Osteoblast (primary cell): ENCODE measurements around the gene DMRTC2. TPM values are rescaled to one million over a fixed set of nuclear protein-coding genes. Genes with fewer than 3 reads are reported as not detected.
A peak's percentile ranks its signal among the peaks of the same experiment; 100 is the strongest.

ENCODE experiments used
- DNase-seq: peaks from one replicate; pipeline ENCODE4 v3.0.0; 2011; ENCODE audit warnings: low spot score, mixed read lengths; ENCODE audit not compliant: insufficient read length; ENCODE audit errors: missing footprints
- H2AFZ ChIP-seq: 2 replicates; pipeline ENCODE4 v1.6.0; 2011; ENCODE audit warnings: mild to moderate bottlenecking, low read length
- H3K27ac ChIP-seq: 2 replicates; pipeline ENCODE4 v1.5.1; 2011; ENCODE audit warnings: mild to moderate bottlenecking, low read depth, low read length, moderate library complexity
- H3K27me3 ChIP-seq: 2 replicates; pipeline ENCODE4 v1.6.0; 2012; ENCODE audit warnings: mild to moderate bottlenecking, control low read depth, inconsistent platforms, low read length, moderate library complexity; ENCODE audit not compliant: insufficient read depth
- H3K36me3 ChIP-seq: 2 replicates; pipeline ENCODE4 v1.5.1; 2011; ENCODE audit warnings: mild to moderate bottlenecking, low read length, control low read depth, moderate library complexity; ENCODE audit not compliant: insufficient read depth
- H3K4me1 ChIP-seq: 2 replicates; pipeline ENCODE4 v1.5.1; 2011; ENCODE audit warnings: mild to moderate bottlenecking, low read length, control low read depth, moderate library complexity; ENCODE audit not compliant: insufficient read depth
- H3K4me2 ChIP-seq: 2 replicates; pipeline ENCODE4 v1.6.0; 2011; ENCODE audit warnings: mild to moderate bottlenecking, low read length; ENCODE audit not compliant: insufficient read depth
- H3K4me3 ChIP-seq: fragments of 200-600 bp; sonication (generic); 3 replicates; pipeline ENCODE4 v1.5.1; 2012; ENCODE audit warnings: mild to moderate bottlenecking, low read length, inconsistent platforms; ENCODE audit not compliant: insufficient read depth
- H3K79me2 ChIP-seq: 2 replicates; pipeline ENCODE4 v1.6.0; 2012; ENCODE audit warnings: mild to moderate bottlenecking, low read length, control low read depth, inconsistent platforms; ENCODE audit not compliant: insufficient read depth
- H3K9me3 ChIP-seq: 2 replicates; pipeline ENCODE4 v1.5.1; 2011; ENCODE audit warnings: low read depth, low read length, control low read depth
- H4K20me1 ChIP-seq: 2 replicates; pipeline ENCODE4 v1.6.0; 2012; ENCODE audit warnings: mild to moderate bottlenecking, low read length, control low read depth; ENCODE audit not compliant: insufficient read depth
- CTCF ChIP-seq: IDR thresholded peaks from 2 replicates; pipeline ENCODE4 v1.5.1; 2011; ENCODE audit warnings: mild to moderate bottlenecking, low read depth, low read length, moderate library complexity; ENCODE audit errors: extremely low read depth
- total RNA-seq: library from RNA; depleted of rRNA; stranded (reverse); fragments of >200 nt; gene quantifications from 2 replicates; pipeline ENCODE4 v1.2.3, GENCODE V29; 2012

Gene DMRTC2
- total RNA-seq, 1 donor: not detected

DNA sequence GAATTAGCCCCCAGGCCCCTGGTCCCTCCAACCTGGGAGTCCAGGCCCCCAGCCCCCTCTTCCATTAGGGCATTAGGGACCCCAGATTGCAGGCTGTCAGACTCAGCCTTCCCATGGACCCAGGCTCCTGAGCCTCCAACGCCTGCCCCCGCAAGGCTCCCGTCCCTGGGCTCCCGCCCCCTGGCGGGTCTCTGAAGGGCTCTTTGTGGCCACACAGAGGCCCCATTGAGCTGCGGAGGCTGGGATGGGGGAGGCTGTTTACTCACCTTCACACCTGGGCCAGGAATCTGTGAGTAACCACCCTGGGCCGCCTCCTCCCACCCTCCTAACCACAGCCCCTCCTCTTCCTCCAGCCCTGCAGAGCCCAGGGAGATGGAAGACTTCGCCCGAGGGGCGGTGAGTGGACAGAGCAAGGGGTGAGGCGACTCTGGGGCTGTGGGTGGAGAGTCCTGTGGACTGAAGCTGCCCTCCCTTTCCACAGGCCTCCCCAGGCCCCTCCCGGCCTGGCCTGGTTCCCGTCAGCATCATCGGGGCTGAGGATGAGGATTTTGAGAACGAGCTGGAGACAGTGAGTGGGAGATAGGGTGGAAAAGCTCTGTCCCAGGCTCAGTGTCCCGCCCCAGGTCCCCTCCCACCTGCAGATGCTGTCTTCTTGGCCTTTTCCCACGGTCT is 43.0 kb downstream of the DMRTC2 start:
- no peak overlapping the region for H3K27ac ChIP-seq
- H2AFZ ChIP-seq: no peak overlapping the region
- no peaks in the 10 kb centered on the region for H3K9me3 ChIP-seq
- peaks cover 47% of the 10 kb centered on the region for H4K20me1 ChIP-seq
- TF ChIP-seq CTCF: no peak
- no peak overlapping the region for H3K4me2 ChIP-seq
- peaks cover 24% of the 10 kb centered on the region for H3K4me1 ChIP-seq
- no peak overlapping the region for H3K4me3 ChIP-seq
- no peaks in the 10 kb centered on the region for H3K27me3 ChIP-seq
- DNase-seq: peak; percentile 96
- peaks cover 24% of the 10 kb centered on the region for H3K36me3 ChIP-seq
- peaks cover 41% of the 10 kb centered on the region for H3K79me2 ChIP-seq

- Histone ChIP-seq H3K36me3 (peaks cover 24% of the 10 kb centered on the region), H3K27me3 (no peaks in the 10 kb centered on the region), H3K79me2 (peaks cover 41% of the 10 kb centered on the region), H3K4me1 (peaks cover 20% of the 10 kb centered on the region), H3K4me3 (no peak overlapping the region), H4K20me1 (peaks cover 47% of the 10 kb centered on the region), H3K4me2 (no peak overlapping the region), H3K9me3 (no peaks in the 10 kb centered on the region), H3K27ac (no peak overlapping the region), H2AFZ (no peak overlapping the region)
- no peak for TF ChIP-seq CTCF
- no peak for DNase-seq
Observed at GRCh38 chr19:41888926-41889325, 44.1 kb downstream of the DMRTC2 start.

- Histone ChIP-seq H4K20me1 (peaks cover 46% of the 10 kb centered on the region), H3K27me3 (no peaks in the 10 kb centered on the region), H3K9me3 (no peaks in the 10 kb centered on the region), H2AFZ (no peak overlapping the region), H3K4me3 (no peak overlapping the region), H3K27ac (no peak overlapping the region), H3K79me2 (peaks cover 34% of the 10 kb centered on the region), H3K4me1 (peaks cover 15% of the 10 kb centered on the region), H3K4me2 (no peak overlapping the region), H3K36me3 (peaks cover 30% of the 10 kb centered on the region)
- no peak for DNase-seq
- no peak for TF ChIP-seq CTCF
Observed at GRCh38 chr19:41889896-41890295, 45.1 kb downstream of the DMRTC2 start.

- no peak overlapping the region for H3K4me2 ChIP-seq
- H4K20me1 ChIP-seq: peaks cover 41% of the 10 kb centered on the region
- peaks cover 12% of the 10 kb centered on the region for H3K4me1 ChIP-seq
- no peak overlapping the region for H3K4me3 ChIP-seq
- no peak overlapping the region for H3K27ac ChIP-seq
- TF ChIP-seq CTCF: no peak
- no peaks in the 10 kb centered on the region for H3K27me3 ChIP-seq
- peaks cover 25% of the 10 kb centered on the region for H3K79me2 ChIP-seq
- no peak for DNase-seq
- H3K36me3 ChIP-seq: peaks cover 39% of the 10 kb centered on the region
- no peaks in the 10 kb centered on the region for H3K9me3 ChIP-seq
- no peak overlapping the region for H2AFZ ChIP-seq
Observed at GRCh38 chr19:41890936-41891335, 46.1 kb downstream of the DMRTC2 start.
